HFF-Myc (cell line): ENCODE results near the gene CAPN15.
A peak's percentile ranks its signal among the peaks of the same experiment; 100 is the strongest.

ENCODE experiments used
- DNase-seq: peaks from one replicate; pipeline ENCODE4 v3.0.0-alpha.2; 2011; ENCODE audit warnings: low read depth; ENCODE audit errors: extremely low read depth
- H3K4me3 ChIP-seq: replicated peaks from 2 replicates; pipeline ENCODE4 v1.5.1; 2011; ENCODE audit warnings: low read depth, mild to moderate bottlenecking, control low read depth, low read length
- CTCF ChIP-seq: IDR thresholded peaks from 2 replicates; pipeline ENCODE4 v1.5.1; 2012; ENCODE audit warnings: mild to moderate bottlenecking, low read depth, low read length, control low read depth; ENCODE audit errors: missing control alignments

Gene CAPN15

GRCh38 chr16:534856-535445 lies 7.4 kb downstream of the CAPN15 start:
- H3K4me3 ChIP-seq = no peak overlapping the region
- no peak for DNase-seq
- TF ChIP-seq CTCF = no peak

GRCh38 chr16:535446-536405 lies 8.2 kb downstream of the CAPN15 start:
- DNase-seq = no peak
- TF ChIP-seq CTCF = no peak
- no peak overlapping the region for H3K4me3 ChIP-seq

- H3K4me3 ChIP-seq = no peak overlapping the region
- TF ChIP-seq CTCF = no peak
- no peak for DNase-seq
Observed at GRCh38 chr16:536746-537145, 9.2 kb downstream of the CAPN15 start.

GRCh38 chr16:537415-538335 lies 10.2 kb downstream of the CAPN15 start:
- DNase-seq = no peak
- H3K4me3 ChIP-seq = no peak overlapping the region
- TF ChIP-seq CTCF = peak; percentile 6

GRCh38 chr16:539901-540530 lies 12.5 kb downstream of the CAPN15 start:
- no peak for DNase-seq
- TF ChIP-seq CTCF = no peak
- H3K4me3 ChIP-seq = no peak overlapping the region

- no peak for TF ChIP-seq CTCF
- H3K4me3 ChIP-seq = no peak overlapping the region
- DNase-seq = no peak
Observed at GRCh38 chr16:540645-541340, 13.3 kb downstream of the CAPN15 start.
